GM12878 (cell line): ENCODE data around the gene IRF4. TPM values are rescaled to one million over a fixed set of nuclear protein-coding genes. Genes with fewer than 3 reads are reported as not detected.

Experiments
- BMI1 ChIP-seq: fragments of 450-650 bp; IDR thresholded peaks from 2 replicates; pipeline ENCODE4 v1.6.1; 2016; ENCODE audit warnings: mild to moderate bottlenecking, moderate library complexity, borderline replicate concordance
- CREM ChIP-seq: IDR thresholded peaks from 2 replicates; pipeline ENCODE4 v1.6.1; 2014; ENCODE audit warnings: antibody characterized with exemption, low read depth
- FOXK2 ChIP-seq: fragments of 450-650 bp; IDR thresholded peaks from 2 replicates; pipeline ENCODE4 v1.6.1; 2017; ENCODE audit warnings: mild to moderate bottlenecking, moderate library complexity
- HCFC1 ChIP-seq: fragments of 150-350 bp; IDR thresholded peaks from 2 replicates; pipeline ENCODE4 v1.6.1; 2014; ENCODE audit warnings: low read length
- HDGF ChIP-seq: fragments of 450-650 bp; IDR thresholded peaks from 2 replicates; pipeline ENCODE4 v1.6.1; 2016; ENCODE audit warnings: antibody characterized with exemption
- IKZF2 ChIP-seq, 2 experiments: fragments of 450-650 bp; IDR thresholded peaks; 2 replicates each; pipeline ENCODE4 v1.6.1; 2017; ENCODE audit warnings: mild to moderate bottlenecking in 2 of 2, moderate library complexity in 2 of 2
- KLF5 ChIP-seq: fragments of 450-650 bp; IDR thresholded peaks from 2 replicates; pipeline ENCODE4 v1.6.1; 2014; ENCODE audit warnings: mild to moderate bottlenecking; ENCODE audit not compliant: partially characterized antibody
- MAX ChIP-seq: IDR thresholded peaks from 2 replicates; pipeline ENCODE4 v1.6.1; 2012; ENCODE audit warnings: low read depth, low read length, improper control_type of control experiment
- MYC ChIP-seq: IDR thresholded peaks from 2 replicates; pipeline ENCODE4 v1.6.1; 2011; ENCODE audit warnings: mild to moderate bottlenecking, low read length, moderate library complexity, inconsistent platforms; ENCODE audit not compliant: insufficient read depth, insufficient replicate concordance, insufficient read length, severe bottlenecking
- NFYA ChIP-seq: IDR thresholded peaks from 2 replicates; pipeline ENCODE4 v1.6.1; 2011; ENCODE audit warnings: low read depth, mild to moderate bottlenecking, low read length, improper control_type of control experiment, borderline replicate concordance
- PRDM15 ChIP-seq: fragments of 450-650 bp; formaldehyde crosslinking; IDR thresholded peaks from 2 replicates; pipeline ENCODE4 v1.4.0; 2020; ENCODE audit warnings: mild to moderate bottlenecking, moderate library complexity
- RCOR1 ChIP-seq: conservative IDR thresholded peaks from 2 replicates; pipeline ENCODE4 v1.6.1; 2012; ENCODE audit warnings: low read depth, low read length, improper control_type of control experiment
- SPI1 ChIP-seq: IDR thresholded peaks from 2 replicates; pipeline ENCODE4 v1.6.1; 2011; ENCODE audit warnings: low read depth, mild to moderate bottlenecking, low read length, moderate library complexity, borderline replicate concordance; ENCODE audit not compliant: insufficient read depth
- SREBF1 ChIP-seq: IDR thresholded peaks from 2 replicates; pipeline ENCODE4 v1.6.1; 2012; ENCODE audit warnings: mild to moderate bottlenecking, low read length
- TARDBP ChIP-seq: IDR thresholded peaks from 2 replicates; pipeline ENCODE4 v1.6.1; 2016; ENCODE audit warnings: borderline replicate concordance
- ZBTB11 ChIP-seq: fragments of 450-650 bp; formaldehyde crosslinking; IDR thresholded peaks from 2 replicates; pipeline ENCODE4 v1.5.0; 2022; ENCODE audit warnings: mild to moderate bottlenecking, missing genetic modification characterization
- ZNF207 ChIP-seq: fragments of 450-650 bp; IDR thresholded peaks from 2 replicates; pipeline ENCODE4 v1.6.1; 2014; ENCODE audit warnings: antibody characterized with exemption, mild to moderate bottlenecking, borderline replicate concordance
- polyA plus RNA-seq, 11 experiments: library from polyadenylated mRNA; depleted of rRNA in 4 of 11; unstranded in 6 of 11; stranded (reverse) in 5 of 11; fragments of >200 nt; fragmentation: Nextera tagmentation in 4 of 11; fragmentation: Illumina TruSeq in 1 of 11; extraction: Ambion mirVana in 4 of 11; extraction: Trizol in 1 of 11; gene quantifications; 1 replicate in 1 of 11; 2 replicates in 10 of 11; pipeline versions ENCODE4 v1.2.1 to v1.2.3, GENCODE V29; 2011 to 2016; ENCODE audit warnings: inconsistent platforms in 2 of 11, missing spikeins in 2 of 11, low read depth in 1 of 11
- total RNA-seq, 4 experiments: library from RNA; depleted of rRNA in 3 of 4; stranded (reverse); fragments of >200 nt in 3 of 4; fragmentation: Illumina TruSeq in 1 of 4; extraction: Trizol in 1 of 4; gene quantifications; 2 replicates each; pipeline versions ENCODE4 v1.2.1 to v1.2.3, GENCODE V29; 2013 to 2021
- TF ChIP-seq, protein P1 (sequence below): IDR thresholded peaks from 2 replicates; pipeline ENCODE4 v1.6.1; 2011; ENCODE audit warnings: low read depth, low read length, improper control_type of control experiment, borderline replicate concordance
- TF ChIP-seq, protein P2 (sequence below): IDR thresholded peaks from 2 replicates; pipeline ENCODE4 v1.6.1; 2011; ENCODE audit warnings: borderline replicate concordance, low read depth, mild to moderate bottlenecking, moderate library complexity, mixed read lengths, low read length; ENCODE audit not compliant: insufficient read depth; ENCODE audit errors: extremely low read length
- TF ChIP-seq, protein P3 (sequence below): fragments of 450-650 bp; IDR thresholded peaks from 2 replicates; pipeline ENCODE4 v1.6.1; 2017; ENCODE audit warnings: borderline replicate concordance

IRF4 gene
- total and polyA plus RNA-seq, 10 of the 15 experiments (the other 5 are each of a cell fraction or from before 2014, with no cell fraction given) = 50.0 to 495 (median 257) TPM

GRCh38 chr6:356828-357251 lies 34.7 kb upstream of the IRF4 start (continued):
- TF ChIP-seq KLF5 (no peak), HCFC1 (no peak), PRDM15 (CRISPR knock-in tag) (no peak), TARDBP (no peak), SPI1 (peak; percentile 77), BMI1 (no peak), ZNF207 (no peak), HDGF (no peak; the same call in 1 of the 2 replicates), IKZF2 (IDR thresholded peaks at IDR 0.05) (peak in 1 of 2 experiments; percentile 58; a peak in 2 of 4 replicates), FOXK2 (no peak), NFYA (no peak), ZBTB11 (CRISPR knock-in tag) (no peak), MYC (no peak), SREBF1 (no peak), CREM (no peak), RCOR1 (no peak), MAX (peak; percentile 41)
- TF ChIP-seq, protein P1, sequence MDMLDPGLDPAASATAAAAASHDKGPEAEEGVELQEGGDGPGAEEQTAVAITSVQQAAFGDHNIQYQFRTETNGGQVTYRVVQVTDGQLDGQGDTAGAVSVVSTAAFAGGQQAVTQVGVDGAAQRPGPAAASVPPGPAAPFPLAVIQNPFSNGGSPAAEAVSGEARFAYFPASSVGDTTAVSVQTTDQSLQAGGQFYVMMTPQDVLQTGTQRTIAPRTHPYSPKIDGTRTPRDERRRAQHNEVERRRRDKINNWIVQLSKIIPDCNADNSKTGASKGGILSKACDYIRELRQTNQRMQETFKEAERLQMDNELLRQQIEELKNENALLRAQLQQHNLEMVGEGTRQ = no peak; the same call in 1 of the 2 replicates
- TF ChIP-seq, protein P2, sequence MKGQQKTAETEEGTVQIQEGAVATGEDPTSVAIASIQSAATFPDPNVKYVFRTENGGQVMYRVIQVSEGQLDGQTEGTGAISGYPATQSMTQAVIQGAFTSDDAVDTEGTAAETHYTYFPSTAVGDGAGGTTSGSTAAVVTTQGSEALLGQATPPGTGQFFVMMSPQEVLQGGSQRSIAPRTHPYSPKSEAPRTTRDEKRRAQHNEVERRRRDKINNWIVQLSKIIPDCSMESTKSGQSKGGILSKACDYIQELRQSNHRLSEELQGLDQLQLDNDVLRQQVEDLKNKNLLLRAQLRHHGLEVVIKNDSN = no peak
- TF ChIP-seq, protein P3, sequence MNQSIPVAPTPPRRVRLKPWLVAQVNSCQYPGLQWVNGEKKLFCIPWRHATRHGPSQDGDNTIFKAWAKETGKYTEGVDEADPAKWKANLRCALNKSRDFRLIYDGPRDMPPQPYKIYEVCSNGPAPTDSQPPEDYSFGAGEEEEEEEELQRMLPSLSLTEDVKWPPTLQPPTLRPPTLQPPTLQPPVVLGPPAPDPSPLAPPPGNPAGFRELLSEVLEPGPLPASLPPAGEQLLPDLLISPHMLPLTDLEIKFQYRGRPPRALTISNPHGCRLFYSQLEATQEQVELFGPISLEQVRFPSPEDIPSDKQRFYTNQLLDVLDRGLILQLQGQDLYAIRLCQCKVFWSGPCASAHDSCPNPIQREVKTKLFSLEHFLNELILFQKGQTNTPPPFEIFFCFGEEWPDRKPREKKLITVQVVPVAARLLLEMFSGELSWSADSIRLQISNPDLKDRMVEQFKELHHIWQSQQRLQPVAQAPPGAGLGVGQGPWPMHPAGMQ = no peak
